Activated T-helper 1 cell treated with anti-CD3 and anti-CD28 coated beads, Interleukin-12 subunit alpha, Interleukin-12 subunit beta, Interleukin-2, Interleukin-4 antibody, amounts not matched to agents 30 ng/mL and 10 ng/mL and 1 ng/mL, durations not matched to agents 14 hours and 24 hours and 36 hours (primary cell): Measurements from ENCODE around the gene KIDINS220. TPM values are rescaled to one million over a fixed set of nuclear protein-coding genes. Genes with fewer than 3 reads are reported as not detected.
A peak's percentile ranks its signal among the peaks of the same experiment; 100 is the strongest.

Source experiments
- DNase-seq: peaks from one replicate; pipeline ENCODE4 v3.0.0; 2021; ENCODE audit warnings: low spot score
- H3K27ac Mint-ChIP-seq: one replicate; pipeline ENCODE4 v1.8.0; 2021; ENCODE audit warnings: mild to moderate bottlenecking, mixed read lengths
- H3K27me3 Mint-ChIP-seq: one replicate; pipeline ENCODE4 v1.8.0; 2022; ENCODE audit warnings: mild to moderate bottlenecking, moderate library complexity, mixed read lengths; ENCODE audit not compliant: insufficient read depth
- H3K36me3 Mint-ChIP-seq: one replicate; pipeline ENCODE4 v1.8.0; 2021; ENCODE audit warnings: low read depth, mixed read lengths
- H3K4me1 Mint-ChIP-seq: one replicate; pipeline ENCODE4 v1.8.0; 2021; ENCODE audit warnings: low read depth, mixed read lengths
- H3K4me3 Mint-ChIP-seq: one replicate; pipeline ENCODE4 v1.8.0; 2021; ENCODE audit warnings: mild to moderate bottlenecking, moderate library complexity, mixed read lengths
- H3K9me3 Mint-ChIP-seq: one replicate; pipeline ENCODE4 v1.8.0; 2021; ENCODE audit warnings: mixed read lengths
- intact Hi-C: fragments of 100-400 bp; cut with micrococcal nuclease; formaldehyde crosslinking; loops from one replicate; pipeline ENCODE4 v1.15.1; 2024
- total RNA-seq: library from RNA; stranded (reverse); gene quantifications from 2 replicates; pipeline ENCODE4 v1.2.3, GENCODE V29; 2022

Gene KIDINS220
- total RNA-seq, 1 donor from 2014 or later: 24.5 TPM

DNA sequence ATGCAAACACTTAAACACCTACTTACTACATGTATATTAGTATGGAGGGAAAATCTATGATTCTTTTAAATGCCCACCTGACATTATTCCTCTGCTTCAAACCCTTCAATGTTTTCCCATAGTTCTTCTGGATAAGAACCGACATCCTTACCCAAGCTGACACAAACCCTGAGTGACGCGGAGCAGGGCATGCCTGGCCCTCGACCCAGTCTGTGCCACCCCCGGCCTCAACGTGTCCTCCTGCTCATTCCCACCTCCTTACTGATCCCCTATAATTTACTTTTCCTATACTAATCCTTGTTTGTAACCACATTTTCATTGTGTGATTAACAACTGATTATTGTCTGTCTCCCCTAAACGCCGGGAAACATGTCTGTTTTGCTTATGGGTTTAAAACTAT, 17.5 kb downstream of the KIDINS220 start:
- no peak overlapping the region for H3K27ac Mint-ChIP-seq
- H3K9me3 Mint-ChIP-seq: no peaks in the 10 kb centered on the region
- H3K36me3 Mint-ChIP-seq: peaks cover 11% of the 10 kb centered on the region
- DNase-seq: no peak
- intact Hi-C loops: no loop called here
- no peaks in the 10 kb centered on the region for H3K4me1 Mint-ChIP-seq
- no peak overlapping the region for H3K4me3 Mint-ChIP-seq
- no peaks in the 10 kb centered on the region for H3K27me3 Mint-ChIP-seq

DNA sequence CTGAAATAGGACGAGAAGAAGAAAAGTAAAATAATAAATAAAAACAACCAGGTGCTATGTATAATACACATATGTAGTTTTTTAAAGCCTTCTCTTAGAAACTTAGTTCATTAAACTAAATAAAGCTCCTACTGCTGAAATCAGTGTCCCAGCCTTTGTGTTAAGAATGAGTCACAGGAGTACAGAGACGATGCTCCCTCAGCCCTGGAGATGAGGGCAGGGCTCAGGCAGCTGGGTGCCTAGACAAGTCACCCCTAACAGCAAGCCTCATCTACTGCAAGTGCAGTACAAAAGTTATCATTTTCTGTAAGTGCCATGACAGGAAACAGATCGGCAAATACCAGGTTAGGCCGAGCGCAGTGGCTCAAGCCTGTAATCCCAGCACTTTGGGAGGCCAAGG, 18.2 kb downstream of the KIDINS220 start:
- Mint-ChIP-seq H3K4me3 (no peak overlapping the region), H3K27ac (no peak overlapping the region)

DNA sequence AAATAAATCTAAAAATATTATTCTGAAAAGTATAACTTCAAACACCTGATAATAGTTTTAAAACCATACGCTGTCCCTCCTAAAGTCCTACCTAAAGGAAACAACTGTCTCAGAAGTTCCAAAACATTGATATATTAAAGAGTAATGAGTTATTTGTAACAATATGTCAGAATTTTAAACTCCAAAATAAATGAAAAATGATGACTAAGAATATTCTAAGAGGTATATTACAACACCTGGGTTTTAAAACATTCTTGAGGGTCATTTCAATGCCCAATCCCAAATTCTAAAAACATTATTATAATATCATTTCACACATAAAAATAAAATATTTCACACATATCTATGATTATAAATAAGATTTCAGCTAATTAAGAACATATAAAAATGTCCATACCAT, 20.2 kb downstream of the KIDINS220 start:
- no peak for DNase-seq
- no peak overlapping the region for H3K27ac Mint-ChIP-seq
- no peak overlapping the region for H3K4me3 Mint-ChIP-seq
- no peaks in the 10 kb centered on the region for H3K9me3 Mint-ChIP-seq
- no peaks in the 10 kb centered on the region for H3K27me3 Mint-ChIP-seq
- H3K4me1 Mint-ChIP-seq: no peaks in the 10 kb centered on the region
- intact Hi-C loops: no loop called here
- peaks cover 9% of the 10 kb centered on the region for H3K36me3 Mint-ChIP-seq

More for the DNA sequence above, 18.2 kb downstream of the KIDINS220 start:
- Mint-ChIP-seq H3K9me3 (no peaks in the 10 kb centered on the region), H3K36me3 (peaks cover 7% of the 10 kb centered on the region), H3K27me3 (no peaks in the 10 kb centered on the region), H3K4me1 (no peaks in the 10 kb centered on the region)
- intact Hi-C loops: no loop called here
- DNase-seq: no peak

DNA sequence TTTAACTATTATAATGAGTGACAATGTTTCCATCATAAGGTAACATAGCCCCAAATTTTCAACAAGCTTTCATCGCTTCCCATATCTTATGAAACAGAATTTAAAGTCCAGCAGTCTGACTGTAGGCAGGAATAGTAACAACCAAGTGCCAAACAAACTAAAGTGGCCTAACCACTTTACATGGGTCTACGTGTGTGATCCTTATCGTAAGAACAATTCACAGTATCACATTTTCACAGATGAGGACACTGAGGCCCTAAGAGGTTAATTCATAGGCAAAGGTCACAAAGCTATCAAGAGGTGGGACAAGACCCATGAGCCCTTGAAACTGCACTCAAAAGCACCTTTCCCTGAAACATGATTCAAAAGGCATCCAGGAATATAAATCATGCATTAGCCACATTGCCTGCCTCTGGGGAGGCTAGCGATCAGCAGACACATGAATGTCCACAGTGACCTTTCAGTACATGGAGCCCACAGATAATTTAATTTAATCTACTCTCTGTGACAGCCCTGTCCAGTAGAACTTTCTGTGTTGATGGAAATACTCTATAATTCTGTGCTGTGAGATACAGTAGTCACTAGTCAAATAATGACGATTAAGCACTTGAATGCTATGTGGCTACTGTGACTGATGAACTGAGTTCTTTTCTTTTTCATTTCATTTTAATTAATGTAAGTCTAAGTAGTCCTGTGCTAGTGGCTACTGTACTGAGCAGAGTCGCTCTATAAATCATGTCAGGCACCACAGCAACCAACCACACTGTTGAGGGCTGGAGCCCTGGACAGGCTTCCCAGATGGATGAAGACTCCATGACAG, 30.3 kb downstream of the KIDINS220 start:
- no peaks in the 10 kb centered on the region for H3K27me3 Mint-ChIP-seq
- peaks cover 50% of the 10 kb centered on the region for H3K36me3 Mint-ChIP-seq
- DNase-seq: no peak
- no peak overlapping the region for H3K27ac Mint-ChIP-seq
- no peak overlapping the region for H3K4me3 Mint-ChIP-seq
- H3K9me3 Mint-ChIP-seq: no peaks in the 10 kb centered on the region
- peaks cover 25% of the 10 kb centered on the region for H3K4me1 Mint-ChIP-seq
- intact Hi-C loops: no loop called here

DNA sequence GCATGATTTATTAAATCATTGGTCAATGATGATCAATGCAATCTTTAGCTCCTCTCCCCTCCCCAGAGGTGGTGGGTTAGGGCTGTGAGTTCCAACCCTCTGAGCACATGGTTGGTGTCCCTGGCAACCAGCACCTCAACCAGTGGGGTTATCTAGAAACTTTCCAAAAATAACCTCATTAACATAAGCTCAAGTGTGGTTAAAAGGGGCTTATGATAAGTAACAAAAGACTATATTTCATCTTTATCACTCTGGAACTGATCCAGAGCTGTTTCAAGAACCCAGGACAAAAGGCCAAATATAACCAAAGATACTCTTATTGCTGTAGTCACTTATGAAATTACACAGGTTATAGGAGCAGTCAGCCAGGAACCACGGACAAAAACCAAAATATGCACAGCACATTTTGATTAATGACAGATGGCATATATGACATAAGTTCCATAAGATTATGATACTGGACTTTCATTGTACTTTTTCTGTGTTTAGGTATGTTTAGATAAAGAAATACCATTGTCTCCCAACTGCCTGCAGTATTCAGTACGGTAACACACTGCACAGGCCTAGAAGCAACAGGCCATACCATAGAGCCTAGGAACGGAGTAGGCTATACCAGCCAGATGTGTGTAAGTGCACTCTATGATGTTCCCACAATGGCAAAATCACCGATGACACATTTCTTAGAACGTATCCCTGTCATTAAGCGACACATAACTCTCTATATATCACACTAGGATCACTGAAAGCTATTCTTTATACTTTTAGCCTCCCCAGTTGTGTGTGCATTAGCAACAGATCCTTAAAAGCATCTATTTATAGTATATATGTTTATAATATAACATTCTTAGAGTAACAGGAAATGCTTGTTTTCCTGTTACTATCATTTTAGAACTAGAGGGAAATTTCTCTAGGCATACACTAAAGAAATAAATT, 31.9 kb downstream of the KIDINS220 start:
- Mint-ChIP-seq H3K27ac (no peak overlapping the region), H3K9me3 (no peaks in the 10 kb centered on the region), H3K36me3 (peaks cover 51% of the 10 kb centered on the region), H3K4me3 (no peak overlapping the region), H3K27me3 (no peaks in the 10 kb centered on the region), H3K4me1 (peaks cover 28% of the 10 kb centered on the region)
- DNase-seq: no peak
- intact Hi-C loops: no loop called here

DNA sequence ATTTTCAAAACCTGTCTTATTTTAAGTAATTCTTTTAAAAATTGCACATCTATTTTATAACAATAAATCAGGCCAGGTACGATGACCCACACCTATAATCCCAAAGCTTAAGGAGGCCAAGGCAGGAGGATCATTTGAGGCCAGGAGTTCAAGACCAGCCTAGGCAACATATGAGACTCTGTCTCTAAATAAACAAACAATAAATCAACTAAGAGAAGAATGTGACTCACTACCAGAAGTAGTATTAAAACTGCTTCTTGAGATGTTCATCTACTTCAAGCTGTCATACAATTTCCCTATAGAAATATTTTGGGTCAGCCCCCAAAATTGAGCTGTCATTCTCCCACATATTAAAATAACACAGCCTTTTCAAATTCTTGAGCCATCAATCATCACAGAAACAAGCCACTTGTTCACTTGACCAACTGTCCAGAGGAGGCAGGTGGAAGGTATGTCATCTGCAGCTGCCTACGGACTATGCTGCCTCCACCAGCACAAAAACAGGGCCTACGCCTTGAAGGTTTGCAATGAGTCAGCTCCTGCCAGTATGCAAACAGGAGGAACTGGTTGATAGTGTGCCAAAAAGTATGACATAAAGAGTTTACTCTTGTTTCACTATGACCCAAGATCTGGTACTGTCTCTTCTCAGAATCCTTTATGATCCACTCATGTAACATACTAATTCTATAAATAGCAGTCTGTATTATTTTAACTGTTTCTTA, 33.6 kb downstream of the KIDINS220 start:
- Mint-ChIP-seq H3K4me3 (no peak overlapping the region), H3K9me3 (no peaks in the 10 kb centered on the region), H3K4me1 (peaks cover 28% of the 10 kb centered on the region), H3K36me3 (peaks cover 54% of the 10 kb centered on the region), H3K27ac (peak overlapping the region; percentile 83), H3K27me3 (no peaks in the 10 kb centered on the region)
- intact Hi-C loops: loop anchor here (1.0 to 5.0 kb wide), 3 partner anchors 8 to 197 kb away; partner anchors contain the start of gene KIDINS220
- peak; percentile 47 for DNase-seq

DNA sequence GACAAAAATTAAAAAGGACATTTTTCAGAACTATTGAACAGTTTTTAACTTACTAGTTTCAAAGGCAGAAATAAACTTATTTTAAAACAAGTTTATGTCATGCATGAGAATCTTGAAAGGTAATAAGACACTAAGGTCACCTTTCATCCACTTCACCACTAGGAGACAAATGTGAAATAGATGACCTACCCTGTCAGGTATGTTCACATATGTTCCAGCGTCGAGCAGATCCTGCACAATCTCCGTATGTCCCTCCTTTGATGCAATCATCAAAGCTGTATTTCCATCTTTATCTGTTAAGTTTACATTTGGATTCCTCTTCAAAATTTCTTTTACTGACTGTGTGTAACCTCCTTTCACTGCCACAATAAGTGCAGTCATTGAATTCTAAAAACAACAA, 34.7 kb downstream of the KIDINS220 start:
- no peak for DNase-seq
- Mint-ChIP-seq H3K27me3 (no peaks in the 10 kb centered on the region), H3K9me3 (no peaks in the 10 kb centered on the region), H3K4me1 (peaks cover 28% of the 10 kb centered on the region), H3K4me3 (no peak overlapping the region), H3K27ac (no peak overlapping the region), H3K36me3 (peaks cover 53% of the 10 kb centered on the region)
- intact Hi-C loops: loop anchor here (5.0 kb wide), 1 partner anchor 195 kb away; no protein-coding TSS in a partner anchor

DNA sequence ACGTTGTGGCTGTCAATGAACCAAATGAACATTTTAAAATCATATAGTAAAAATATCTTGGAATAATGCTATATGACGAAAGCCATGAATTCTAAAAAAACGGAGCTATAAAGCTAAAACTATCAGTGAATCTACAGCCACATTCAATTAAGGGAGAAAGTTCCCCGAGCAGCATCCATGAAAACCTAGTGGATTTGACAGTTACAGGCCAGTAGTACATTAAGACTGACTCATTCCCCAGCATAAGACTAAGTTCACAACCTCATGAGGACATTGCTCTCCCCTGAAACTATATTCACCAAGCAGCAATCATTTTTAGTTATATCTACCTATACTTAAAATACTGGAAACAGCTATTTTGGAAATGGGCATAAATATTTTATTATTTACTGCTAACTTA, 36.6 kb downstream of the KIDINS220 start:
- intact Hi-C loops: loop anchor here (5.0 kb wide), 1 partner anchor 194 kb away; no protein-coding TSS in a partner anchor

DNA sequence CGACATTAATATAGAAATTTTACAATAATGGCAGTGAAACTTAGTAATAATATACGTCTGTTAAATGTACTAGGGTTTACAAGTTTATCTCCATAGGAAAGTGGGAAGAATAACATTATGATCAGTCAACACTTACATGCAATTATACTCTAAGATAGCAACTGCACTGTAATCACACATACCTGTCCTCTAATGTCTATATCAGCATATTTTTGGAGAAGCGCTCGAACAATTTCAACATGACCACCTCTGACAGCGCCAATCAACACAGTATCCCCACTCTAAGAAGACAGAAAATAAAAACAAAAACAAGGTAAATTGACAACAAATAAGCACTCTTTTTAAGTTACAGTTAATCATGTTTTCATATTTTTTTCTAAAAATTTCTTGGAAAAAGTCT, 37.2 kb downstream of the KIDINS220 start:
- Mint-ChIP-seq H3K4me1 (peaks cover 37% of the 10 kb centered on the region), H3K9me3 (no peaks in the 10 kb centered on the region), H3K4me3 (no peak overlapping the region), H3K27ac (no peak overlapping the region), H3K36me3 (peaks cover 55% of the 10 kb centered on the region), H3K27me3 (no peaks in the 10 kb centered on the region)
- intact Hi-C loops: loop anchor here (5.0 kb wide), 1 partner anchor 193 kb away; no protein-coding TSS in a partner anchor
- DNase-seq: no peak

More for the DNA sequence above, 36.6 kb downstream of the KIDINS220 start:
- no peak for DNase-seq
- Mint-ChIP-seq H3K36me3 (peaks cover 58% of the 10 kb centered on the region), H3K4me3 (no peak overlapping the region), H3K4me1 (peaks cover 43% of the 10 kb centered on the region), H3K27me3 (no peaks in the 10 kb centered on the region), H3K27ac (no peak overlapping the region), H3K9me3 (no peaks in the 10 kb centered on the region)

DNA sequence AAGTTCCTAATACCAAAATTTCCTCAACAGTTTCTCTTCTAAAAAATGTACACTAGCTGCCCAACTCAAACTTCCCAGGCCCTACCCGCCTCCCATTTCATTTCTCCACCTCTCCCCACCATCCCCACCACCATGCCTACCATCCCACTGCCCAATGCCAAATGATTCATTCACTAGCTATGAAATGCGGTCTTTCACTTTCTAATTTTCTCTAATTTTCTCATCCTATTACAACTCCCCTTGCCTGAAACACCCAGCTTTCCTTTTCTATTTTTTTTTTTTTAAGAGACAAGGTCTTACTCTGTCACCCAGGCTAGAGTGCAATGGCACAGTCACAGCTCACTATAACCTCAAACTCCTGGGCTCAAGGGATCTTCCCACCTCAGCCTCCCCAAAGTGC, 38.4 kb downstream of the KIDINS220 start:
- Mint-ChIP-seq H3K27ac (no peak overlapping the region), H3K36me3 (peaks cover 60% of the 10 kb centered on the region)
- no peak for DNase-seq

DNA sequence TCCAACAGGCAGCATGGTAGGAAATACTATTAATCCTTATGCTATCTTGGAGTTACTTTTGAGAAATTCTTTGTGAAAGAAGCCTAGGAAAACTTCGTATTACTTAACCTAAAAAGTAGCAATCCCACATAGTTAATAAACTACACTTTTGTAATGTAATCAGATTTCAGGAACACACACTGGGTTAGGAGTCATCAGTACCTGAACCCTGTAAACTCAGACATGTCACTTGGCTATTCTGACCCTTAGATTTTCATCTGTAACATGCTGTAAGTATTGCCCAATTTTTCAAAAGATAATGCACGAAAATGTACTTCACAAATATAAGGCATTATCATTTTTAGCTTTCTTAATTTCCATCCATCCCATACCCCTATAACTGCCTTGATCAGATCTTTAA, 39.0 kb downstream of the KIDINS220 start:
- Mint-ChIP-seq H3K4me1 (peaks cover 22% of the 10 kb centered on the region), H3K4me3 (no peak overlapping the region), H3K36me3 (peaks cover 58% of the 10 kb centered on the region), H3K9me3 (no peaks in the 10 kb centered on the region), H3K27me3 (no peaks in the 10 kb centered on the region), H3K27ac (no peak overlapping the region)
- DNase-seq: no peak
- intact Hi-C loops: no loop called here

More for the DNA sequence above, 38.4 kb downstream of the KIDINS220 start:
- no peak overlapping the region for H3K4me3 Mint-ChIP-seq
- peaks cover 26% of the 10 kb centered on the region for H3K4me1 Mint-ChIP-seq
- intact Hi-C loops: no loop called here
- no peaks in the 10 kb centered on the region for H3K9me3 Mint-ChIP-seq
- no peaks in the 10 kb centered on the region for H3K27me3 Mint-ChIP-seq

DNA sequence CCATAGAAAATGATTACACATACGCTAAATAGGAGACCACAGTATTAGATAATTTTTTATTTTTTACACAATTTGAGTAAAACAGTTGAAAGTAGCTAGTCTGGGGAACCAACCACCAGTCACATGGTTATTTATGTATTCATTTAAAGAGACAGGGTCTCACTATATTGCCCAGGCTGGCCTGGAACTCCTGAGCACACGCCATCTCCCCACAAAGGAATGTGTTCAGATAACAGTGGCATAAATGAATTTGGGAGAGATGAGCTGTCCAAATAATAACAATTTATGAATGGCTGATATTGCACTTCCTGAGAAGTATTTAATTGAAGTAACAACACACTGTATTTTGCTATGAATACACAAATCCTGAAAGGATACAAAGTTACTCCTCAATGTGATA, 39.7 kb downstream of the KIDINS220 start:
- no peak for DNase-seq
- H3K36me3 Mint-ChIP-seq: peaks cover 55% of the 10 kb centered on the region
- no peak overlapping the region for H3K4me3 Mint-ChIP-seq
- H3K27ac Mint-ChIP-seq: no peak overlapping the region
- peaks cover 22% of the 10 kb centered on the region for H3K4me1 Mint-ChIP-seq
- intact Hi-C loops: no loop called here
- H3K27me3 Mint-ChIP-seq: no peaks in the 10 kb centered on the region
- H3K9me3 Mint-ChIP-seq: no peaks in the 10 kb centered on the region
